HT-29 (cell line): ENCODE data around the gene EPHB1. TPM values are rescaled to one million over a fixed set of nuclear protein-coding genes. Genes with fewer than 3 reads are reported as not detected.
"Not testable (repeated sequence)": the region's sequence is repeated elsewhere in the genome, so short reads cannot be mapped to it uniquely, and the experiment has no call there.

Experiments used
- DNase-seq: peaks from one replicate; pipeline ENCODE4 v3.0.0-alpha.2; 2015; ENCODE audit warnings: low spot score
- total RNA-seq: library from RNA; depleted of rRNA; stranded (reverse); fragments of >200 nt; shearing (Covaris generic); gene quantifications from 2 replicates; pipeline ENCODE4 v1.2.3, GENCODE V29; 2014

Gene EPHB1
- total RNA-seq, 1 experiment from 2014 or later = not detected

DNA sequence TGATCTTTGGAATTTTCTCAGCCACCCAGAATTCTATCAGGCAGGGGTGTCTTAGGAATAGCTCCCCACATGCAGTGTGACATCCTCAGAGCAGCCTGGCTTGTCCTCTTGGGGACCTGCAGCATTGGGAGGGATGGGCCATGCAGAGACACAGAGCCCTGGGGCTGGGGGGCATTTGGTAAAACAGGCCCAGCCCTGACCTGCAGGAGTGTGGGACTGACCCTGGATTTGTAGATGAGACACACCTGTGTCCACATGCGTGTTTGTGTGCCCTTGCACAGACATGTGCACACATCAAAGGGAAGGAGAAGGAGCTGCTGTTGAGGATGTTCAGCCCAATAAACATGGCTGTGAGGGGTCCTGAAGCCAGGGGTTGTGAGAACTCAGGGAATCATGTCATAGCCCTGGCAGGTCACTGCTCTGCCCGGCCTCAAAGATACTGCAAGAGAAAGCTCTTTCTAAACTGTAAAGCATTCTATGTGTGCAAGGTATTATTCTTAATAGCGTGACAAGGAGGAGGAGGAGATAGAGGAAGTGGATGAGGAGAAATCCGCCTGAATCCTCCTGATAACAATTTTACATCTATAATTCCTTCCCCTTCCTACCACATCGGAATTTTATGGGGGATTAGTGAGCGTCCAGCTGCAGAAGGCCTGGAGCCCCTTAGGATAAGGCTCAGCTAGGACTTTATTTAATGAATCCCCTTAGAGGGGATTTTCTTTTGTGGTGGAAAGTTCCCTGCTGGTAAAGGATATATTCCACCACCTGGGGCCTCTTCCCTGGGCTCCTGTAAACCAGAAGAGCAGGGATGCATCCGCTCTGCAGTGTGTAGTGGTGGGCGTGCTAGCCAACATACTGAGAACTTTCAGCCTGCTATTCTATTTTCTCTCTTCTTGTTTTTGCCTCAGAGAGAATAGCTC is 245.5 kb downstream of the EPHB1 start:
- DNase-seq = no peak

DNA sequence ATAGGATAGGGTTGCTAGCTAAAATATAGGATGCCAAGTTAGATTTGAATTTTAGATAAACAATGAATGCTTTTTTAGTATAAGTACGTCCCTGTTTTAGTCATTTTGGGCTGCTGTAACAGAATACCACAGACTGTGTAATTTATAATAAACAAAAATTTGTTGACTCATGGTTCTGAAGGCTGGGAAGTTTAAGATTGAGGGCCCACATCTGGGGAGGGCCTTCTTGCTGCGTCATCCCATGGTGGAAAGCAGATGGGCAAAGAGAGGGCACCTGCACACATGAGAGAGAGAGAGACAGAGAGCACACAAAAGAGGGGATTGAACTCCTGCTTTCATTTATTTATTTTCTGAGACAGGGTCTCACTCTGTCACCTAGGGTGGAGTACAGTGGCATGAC is 246.5 kb downstream of the EPHB1 start:
- no peak for DNase-seq

DNA sequence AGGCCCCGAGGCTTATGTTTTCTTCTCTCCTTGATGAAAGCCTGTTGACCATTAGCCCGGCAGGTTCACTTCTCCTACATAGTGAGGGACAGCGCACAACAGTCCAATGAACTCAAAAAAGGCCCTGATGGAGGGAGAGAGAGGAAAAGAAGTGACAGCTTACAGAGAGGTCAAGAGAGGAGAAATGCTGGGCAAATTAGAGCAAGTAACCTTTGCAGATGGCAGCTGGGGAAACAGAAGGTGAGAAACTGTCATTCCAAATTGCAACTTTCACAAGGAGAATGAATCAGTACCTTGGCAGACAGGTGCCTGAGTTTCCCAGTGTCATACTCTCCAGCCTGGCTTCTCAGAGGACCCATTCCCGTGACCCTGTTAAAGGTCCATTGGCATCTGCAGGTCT is 252.0 kb downstream of the EPHB1 start:
- DNase-seq = no peak

- DNase-seq = no peak
Measured at GRCh38 chr3:135050536-135050935, 255.5 kb downstream of the EPHB1 start.

DNA sequence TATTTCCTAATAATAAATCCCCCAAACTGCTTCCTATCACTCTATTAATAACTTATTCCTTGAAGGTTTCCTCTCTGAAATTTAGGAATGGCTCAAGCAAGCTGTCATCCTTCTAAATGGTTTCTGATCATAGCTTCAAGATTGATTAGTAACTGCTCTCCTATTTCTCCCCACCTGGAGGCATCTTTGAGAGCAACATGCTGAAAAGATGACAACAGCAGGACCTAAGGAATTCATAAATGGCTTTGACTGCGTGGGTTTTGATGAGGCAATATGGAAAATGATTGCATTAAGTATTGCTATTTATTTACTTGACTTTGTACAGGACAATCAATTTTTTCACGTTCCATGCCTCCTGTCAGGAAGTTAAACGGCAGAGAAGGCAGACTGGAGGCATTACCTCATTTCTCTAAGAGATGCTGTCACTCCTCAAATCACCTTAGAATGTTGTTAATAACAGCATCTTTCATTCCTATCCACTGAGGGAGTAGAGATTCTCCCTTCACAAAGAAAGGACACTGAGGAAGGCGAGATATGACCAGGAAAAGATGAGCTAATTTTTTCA is 256.4 kb downstream of the EPHB1 start:
- DNase-seq = no peak

DNA sequence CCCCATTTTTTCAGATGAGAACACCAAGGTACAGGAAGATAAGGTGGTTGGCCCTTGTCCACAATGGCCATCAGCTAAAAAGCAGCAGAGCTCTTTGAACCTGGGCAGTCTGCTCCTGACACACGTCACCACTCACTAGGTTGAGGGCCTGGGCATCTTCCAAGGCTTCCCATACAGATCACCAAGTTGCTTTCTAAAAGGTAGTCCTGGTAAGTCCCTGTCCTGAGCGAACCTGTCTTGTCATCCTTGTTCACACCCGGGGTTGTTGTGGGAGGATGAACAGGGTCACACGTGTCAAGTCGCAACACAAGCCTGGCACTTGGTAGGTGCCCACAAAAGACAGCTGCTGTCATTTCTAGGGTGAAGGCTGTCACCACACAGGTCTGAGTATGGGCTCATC is 260.4 kb downstream of the EPHB1 start:
- DNase-seq = no peak

DNA sequence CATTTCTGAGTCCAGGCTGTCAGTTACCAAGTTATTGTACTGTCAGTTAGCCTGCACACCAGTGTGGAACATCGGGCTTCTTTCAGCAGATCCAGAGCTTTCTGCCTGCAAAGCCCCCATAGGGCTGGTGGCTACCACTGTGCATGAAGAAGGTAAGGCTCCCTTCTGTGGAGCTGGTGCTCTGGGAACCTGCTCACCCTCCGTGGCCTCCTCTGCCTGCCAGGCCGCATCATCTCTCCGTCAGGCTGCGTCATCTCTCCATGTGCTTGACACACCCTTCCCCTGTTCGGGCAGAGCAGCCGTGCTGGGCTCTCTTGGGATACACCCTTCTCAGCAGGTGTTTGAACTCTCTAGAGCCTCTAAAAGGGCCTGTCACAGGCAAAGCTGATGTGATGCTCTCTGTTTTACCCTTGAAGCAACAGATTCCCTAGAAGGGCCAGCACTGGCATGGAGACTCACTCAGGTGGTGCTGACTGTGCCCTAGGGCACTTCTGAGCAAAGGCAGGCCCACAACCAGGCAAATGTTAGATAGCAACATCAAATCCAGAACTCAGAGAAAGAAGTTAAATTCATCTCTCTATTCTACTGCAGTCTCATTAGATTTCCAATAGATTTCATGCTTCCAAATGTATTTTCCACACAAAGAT is 261.1 kb downstream of the EPHB1 start:
- DNase-seq = no peak

DNA sequence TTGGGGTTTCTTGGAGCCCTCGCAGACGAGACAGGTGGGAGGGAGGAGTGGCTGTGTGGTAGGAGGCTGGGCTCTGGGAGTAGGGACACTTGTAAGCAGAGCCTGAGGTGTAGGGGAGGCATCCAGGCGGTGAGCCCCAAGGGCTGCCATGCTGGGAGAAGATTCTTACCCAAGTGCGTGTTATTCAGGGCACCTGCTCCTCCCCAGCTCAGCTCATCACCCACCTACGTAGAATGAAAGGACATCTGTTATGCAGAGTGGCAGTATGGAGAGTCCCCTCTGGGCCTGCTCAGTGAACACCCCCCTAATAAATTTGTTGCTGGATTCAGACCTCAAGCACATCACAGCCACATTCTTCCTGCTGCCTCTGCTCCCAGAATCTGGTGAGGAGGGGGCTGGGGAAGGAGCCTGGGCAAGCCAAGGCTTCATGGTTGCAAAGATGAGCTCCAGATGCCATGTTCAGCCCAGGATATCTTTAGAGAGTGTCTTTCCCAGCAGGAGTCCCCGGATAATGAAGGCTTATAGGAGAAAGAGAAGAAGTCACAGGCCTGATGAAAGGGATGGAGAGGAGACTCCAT is 261.8 kb downstream of the EPHB1 start:
- no peak for DNase-seq

DNA sequence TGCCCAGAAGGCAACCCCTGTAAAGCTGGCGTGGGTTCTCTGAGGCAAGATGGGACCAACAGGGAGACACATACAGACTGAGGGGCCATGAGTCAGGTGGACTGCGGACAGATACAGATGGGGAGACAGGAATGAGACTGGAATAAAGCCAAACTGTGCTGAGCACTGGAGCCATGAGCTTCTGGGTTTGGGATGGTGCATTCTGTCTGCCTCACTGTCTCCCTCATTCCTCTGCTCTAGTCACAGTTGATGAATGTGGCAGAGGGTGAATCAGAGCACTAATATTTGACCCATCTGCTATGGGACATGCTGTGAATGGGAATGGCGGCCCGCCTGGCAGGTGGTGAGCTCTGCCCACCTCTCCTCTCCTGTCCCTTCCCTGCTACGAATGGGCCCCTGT is 262.9 kb downstream of the EPHB1 start:
- DNase-seq = no peak

GRCh38 chr3:135059580-135059979 is 264.5 kb downstream of the EPHB1 start:
- no peak for DNase-seq

DNA sequence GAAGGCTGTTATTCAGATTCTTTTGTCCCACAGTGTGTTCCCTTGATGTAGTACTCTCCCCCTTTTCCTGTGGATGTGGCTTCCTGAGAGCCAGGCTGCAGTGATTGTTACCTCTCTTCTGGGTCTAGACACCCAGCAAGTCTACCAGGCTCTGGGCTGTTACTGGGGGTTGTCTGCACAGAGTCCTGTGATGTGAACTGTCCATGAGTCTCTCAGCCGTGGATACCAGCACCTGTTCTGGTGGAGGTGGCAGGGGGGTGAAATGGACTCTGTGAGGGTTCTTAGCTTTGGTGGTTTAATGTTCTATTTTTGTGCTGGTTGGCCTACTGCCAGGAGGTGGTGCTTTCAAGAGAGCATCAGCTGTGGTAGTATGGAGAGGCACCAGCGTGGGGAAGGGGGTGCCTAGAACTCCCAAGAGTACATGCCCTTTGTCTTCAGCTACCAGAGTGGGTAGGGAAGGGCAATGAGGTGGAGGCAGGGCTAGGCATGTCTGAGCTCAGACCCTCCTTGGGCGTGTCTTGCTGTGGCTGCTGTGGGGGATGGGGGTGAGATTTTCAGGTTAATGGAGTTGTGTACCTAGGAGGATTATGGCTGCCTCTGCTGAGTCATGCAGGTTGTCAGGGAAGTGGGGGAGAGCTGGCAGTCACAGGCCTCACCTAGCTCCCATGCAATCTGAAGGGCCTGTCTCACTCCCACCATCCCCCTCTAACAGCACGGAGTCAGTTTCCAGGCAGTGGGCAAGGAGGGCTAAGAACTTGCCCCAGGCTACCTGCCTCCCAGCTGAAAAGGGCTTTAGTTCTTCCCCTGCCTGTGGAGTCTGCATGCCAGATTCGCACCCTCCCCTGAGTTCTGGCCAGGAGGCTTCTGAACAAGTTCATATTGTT is 272.0 kb downstream of the EPHB1 start:
- not testable (repeated sequence) for DNase-seq

- DNase-seq = no peak
Measured at GRCh38 chr3:135068011-135068410, 273.0 kb downstream of the EPHB1 start.

- no peak for DNase-seq
Measured at GRCh38 chr3:135069406-135069805, 274.3 kb downstream of the EPHB1 start.

DNA sequence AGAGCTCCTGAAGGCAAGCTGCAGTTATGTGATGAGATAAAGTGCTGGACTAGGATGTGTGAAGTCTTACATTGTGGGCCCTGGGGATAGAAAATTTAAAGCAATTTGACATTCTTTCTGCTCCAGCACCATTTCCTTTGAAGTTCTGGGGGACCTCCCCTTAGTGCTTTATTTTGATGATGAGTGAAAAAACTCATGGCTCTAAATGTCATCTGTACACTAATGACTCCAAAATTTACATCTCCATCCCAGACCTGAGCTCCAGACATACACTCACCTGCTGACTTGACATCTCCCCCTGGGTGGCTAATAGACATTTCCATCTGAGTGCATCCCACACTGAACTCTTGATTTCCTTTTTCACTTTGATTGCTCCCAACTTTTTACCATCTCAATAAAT is 276.4 kb downstream of the EPHB1 start:
- no peak for DNase-seq

GRCh38 chr3:135072431-135072830 is 277.4 kb downstream of the EPHB1 start:
- no peak for DNase-seq

- no peak for DNase-seq
Measured at GRCh38 chr3:135075157-135075556, 280.1 kb downstream of the EPHB1 start.

GRCh38 chr3:135076341-135076740 is 281.3 kb downstream of the EPHB1 start:
- no peak for DNase-seq

DNA sequence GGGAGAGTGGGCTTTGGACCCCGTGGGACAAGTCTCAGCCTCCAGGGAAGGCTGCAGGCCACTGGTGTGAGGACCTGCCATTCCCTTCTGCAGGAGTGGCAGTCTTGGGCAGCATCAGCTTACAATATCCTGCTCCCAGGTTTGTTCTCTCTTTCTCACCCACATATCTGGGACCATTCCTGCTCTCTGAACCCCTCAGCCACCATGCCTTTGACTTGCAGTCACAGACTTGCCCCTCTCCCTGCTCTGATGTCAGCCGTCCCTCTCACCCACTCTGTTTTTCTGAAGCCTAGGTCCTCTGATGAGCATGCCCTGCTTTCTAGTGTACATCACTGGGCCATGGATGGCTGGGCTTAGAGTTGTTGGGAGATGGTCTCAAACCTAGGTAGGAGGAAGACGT is 282.1 kb downstream of the EPHB1 start:
- DNase-seq = no peak

GRCh38 chr3:135078283-135078682 is 283.2 kb downstream of the EPHB1 start:
- no peak for DNase-seq

DNA sequence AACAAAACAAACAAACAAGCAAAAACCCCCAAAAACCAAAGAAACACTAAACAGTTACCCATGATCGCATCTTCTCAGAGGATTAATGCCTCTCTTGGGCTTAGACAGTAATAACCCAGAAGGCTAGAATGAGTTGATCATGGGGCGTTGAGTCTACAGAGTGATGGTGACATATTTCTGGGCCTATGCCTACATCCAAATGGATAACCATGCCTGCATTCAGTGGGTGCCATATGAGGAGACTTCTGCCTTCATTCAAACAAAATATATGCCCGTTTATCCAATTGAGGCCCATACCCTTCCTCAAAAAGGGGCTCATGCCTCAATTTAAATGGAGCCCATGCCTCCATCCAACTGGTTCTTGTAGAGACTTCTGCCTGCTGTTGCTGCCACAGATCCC is 284.0 kb downstream of the EPHB1 start:
- DNase-seq = no peak

DNA sequence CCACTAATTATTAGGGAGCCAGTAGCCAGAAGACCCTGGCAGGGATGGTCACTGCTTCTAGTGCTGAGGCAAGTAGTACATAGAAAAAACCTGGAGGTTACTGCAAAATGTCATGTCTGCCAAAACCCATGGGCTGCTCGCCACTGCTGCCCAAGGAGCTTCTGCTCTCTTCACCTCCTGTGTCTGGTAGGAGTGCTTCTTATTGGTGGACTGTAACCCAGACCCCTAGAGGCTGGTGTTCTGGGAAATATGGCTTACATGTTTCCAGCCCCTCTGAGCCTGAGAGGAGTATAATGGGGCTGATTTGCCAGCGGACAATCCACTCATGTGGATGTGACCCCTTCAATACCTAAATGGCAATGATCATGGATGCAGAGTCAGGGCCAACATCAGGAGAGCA is 286.4 kb downstream of the EPHB1 start:
- DNase-seq = no peak
